Measurements from ENCODE around the gene ACOXL.

- TF ChIP-seq ZNF530 (tag by site-specific recombination; IDR thresholded peaks at IDR 0.05; ENCODE audit: low read depth) (no peak), CTCF (tag by site-specific recombination; IDR thresholded peaks at IDR 0.05) (no peak), ZFP37 (tag by site-specific recombination; IDR thresholded peaks at IDR 0.05) (no peak), ZNF747 (tag by site-specific recombination; IDR thresholded peaks at IDR 0.05) (no peak), REPIN1 (tag by site-specific recombination; IDR thresholded peaks at IDR 0.05; ENCODE audit: low read depth) (no peak), MEIS1 (CRISPR knock-in tag; IDR thresholded peaks at IDR 0.05; ENCODE audit: borderline replicate concordance) (no peak), ELK4 (IDR thresholded peaks at IDR 0.05; ENCODE audit: borderline replicate concordance, low read depth, low read length) (no peak)
- TF ChIP-seq, protein P1, sequence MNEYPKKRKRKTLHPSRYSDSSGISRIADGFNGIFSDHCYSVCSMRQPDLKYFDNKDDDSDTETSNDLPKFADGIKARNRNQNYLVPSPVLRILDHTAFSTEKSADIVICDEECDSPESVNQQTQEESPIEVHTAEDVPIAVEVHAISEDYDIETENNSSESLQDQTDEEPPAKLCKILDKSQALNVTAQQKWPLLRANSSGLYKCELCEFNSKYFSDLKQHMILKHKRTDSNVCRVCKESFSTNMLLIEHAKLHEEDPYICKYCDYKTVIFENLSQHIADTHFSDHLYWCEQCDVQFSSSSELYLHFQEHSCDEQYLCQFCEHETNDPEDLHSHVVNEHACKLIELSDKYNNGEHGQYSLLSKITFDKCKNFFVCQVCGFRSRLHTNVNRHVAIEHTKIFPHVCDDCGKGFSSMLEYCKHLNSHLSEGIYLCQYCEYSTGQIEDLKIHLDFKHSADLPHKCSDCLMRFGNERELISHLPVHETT (tag by site-specific recombination; IDR thresholded peaks at IDR 0.05), result no peak
Observed at GRCh38 chr2:111044066-111044465, 311.7 kb downstream of the ACOXL start.

Measured in HEK293 (cell line).